PC-3 (cell line): ENCODE measurements around the gene CSH2. TPM values are rescaled to one million over a fixed set of nuclear protein-coding genes. Genes with fewer than 3 reads are reported as not detected.
A peak's percentile ranks its signal among the peaks of the same experiment; 100 is the strongest.
"Not testable (repeated sequence)": the region's sequence is repeated elsewhere in the genome, so short reads cannot be mapped to it uniquely, and the experiment has no call there.

Source experiments
- ATAC-seq: fragments of 200-7000 bp; cut with Tn5 transposase; 2 replicates; pipeline ENCODE4 v1.9.1; 2020; ENCODE audit warnings: mild to moderate bottlenecking, moderate library complexity
- BruUV-seq: library from RNA; stranded (reverse); fragments of 400-500 nt; replicated peaks from 2 replicates; lab custom pipeline; 2021; lab: Mats Ljungman, UMichigan
- CTCF ChIA-PET: fragments of 300-600 bp; sonication (Branson Sonifier 250); formaldehyde crosslinking; loops from one replicate; lab custom pipeline; 2022; ENCODE audit warnings: antibody characterized with exemption; lab: Charles Lee
- POLR2A ChIA-PET: fragments of 300-600 bp; sonication (Branson Sonifier 250); formaldehyde crosslinking; loops from one replicate; lab custom pipeline; 2022; ENCODE audit warnings: antibody characterized with exemption; ENCODE audit not compliant: unreplicated experiment; lab: Charles Lee
- DNase-seq: peaks from one replicate; pipeline ENCODE4 v3.0.0-alpha.2; 2015
- H2AFZ ChIP-seq: fragments of 300-600 bp; sonication (generic); 2 replicates; pipeline ENCODE4 v1.6.0; 2016; ENCODE audit warnings: antibody characterized with exemption, low read length
- H3F3A ChIP-seq: fragments of 300-600 bp; sonication (generic); one replicate; pipeline ENCODE4 v1.6.0; 2017; ENCODE audit warnings: antibody characterized with exemption, low read length, control low read depth, mild to moderate bottlenecking; ENCODE audit not compliant: unreplicated experiment
- H3K27ac ChIP-seq: fragments of 300-600 bp; sonication (generic); 2 replicates; pipeline ENCODE4 v1.5.1; 2016; ENCODE audit warnings: mild to moderate bottlenecking, low read length
- H3K27me3 ChIP-seq: fragments of 300-600 bp; sonication (generic); 2 replicates; pipeline ENCODE4 v1.6.1; 2016; ENCODE audit warnings: low read length, mixed read lengths
- H3K36me3 ChIP-seq: fragments of 300-600 bp; sonication (generic); 2 replicates; pipeline ENCODE4 v1.6.1; 2016; ENCODE audit warnings: low read depth, mixed run types, low read length, mixed read lengths
- H3K4me1 ChIP-seq: fragments of 300-600 bp; sonication (generic); 2 replicates; pipeline ENCODE4 v1.5.1; 2016; ENCODE audit warnings: low read length; ENCODE audit not compliant: insufficient read depth
- H3K4me2 ChIP-seq: fragments of 300-600 bp; sonication (generic); 2 replicates; pipeline ENCODE4 v1.6.0; 2016; ENCODE audit warnings: low read length
- H3K4me3 ChIP-seq: fragments of 300-600 bp; sonication (generic); 2 replicates; pipeline ENCODE4 v1.5.1; 2016; ENCODE audit warnings: mild to moderate bottlenecking, low read length, mixed read lengths
- H3K79me2 ChIP-seq: fragments of 300-600 bp; sonication (generic); 2 replicates; pipeline ENCODE4 v1.6.1; 2017; ENCODE audit warnings: low read length, mixed read lengths
- H3K9ac ChIP-seq: fragments of 300-600 bp; sonication (generic); 2 replicates; pipeline ENCODE4 v1.6.0; 2016; ENCODE audit warnings: mild to moderate bottlenecking, low read length
- H3K9me2 ChIP-seq: fragments of 300-600 bp; sonication (generic); replicated peaks from 2 replicates; pipeline ENCODE4 v1.6.1; 2016; ENCODE audit warnings: mixed run types, low read length, mixed read lengths
- H3K9me3 ChIP-seq: fragments of 300-600 bp; sonication (generic); 2 replicates; pipeline ENCODE4 v1.6.1; 2016; ENCODE audit warnings: low read length, mixed read lengths
- H4K20me1 ChIP-seq: fragments of 300-600 bp; sonication (generic); 2 replicates; pipeline ENCODE4 v1.6.1; 2016; ENCODE audit warnings: low read length, mixed read lengths
- EZH2 ChIP-seq: fragments of 300-600 bp; sonication (generic); IDR thresholded peaks from one replicate; pipeline ENCODE4 v1.6.1; 2017; ENCODE audit warnings: antibody characterized with exemption, mild to moderate bottlenecking, low read length; ENCODE audit not compliant: unreplicated experiment
- EZH2phosphoT487 ChIP-seq: fragments of 300-600 bp; sonication (generic); IDR thresholded peaks from 2 replicates; pipeline ENCODE4 v1.6.1; 2018; ENCODE audit warnings: mild to moderate bottlenecking, antibody characterized with exemption, low read length, borderline replicate concordance
- intact Hi-C: fragments of 100-400 bp; cut with micrococcal nuclease; formaldehyde crosslinking; loops from 2 replicates; pipeline ENCODE4 v1.9.0; 2023
- total RNA-seq: library from RNA; depleted of rRNA; stranded (reverse); fragments of >200 nt; gene quantifications from 2 replicates; pipeline ENCODE4 v1.2.3, GENCODE V29; 2014
- TF ChIP-seq, protein P1 (sequence below): fragments of 300-600 bp; sonication (generic); conservative IDR thresholded peaks from 2 replicates; pipeline ENCODE4 v1.5.1; 2017; ENCODE audit warnings: antibody characterized with exemption, low read depth, mild to moderate bottlenecking, low read length

The CSH2 gene
- total RNA-seq, 1 experiment from 2014 or later, result not detected

DNA sequence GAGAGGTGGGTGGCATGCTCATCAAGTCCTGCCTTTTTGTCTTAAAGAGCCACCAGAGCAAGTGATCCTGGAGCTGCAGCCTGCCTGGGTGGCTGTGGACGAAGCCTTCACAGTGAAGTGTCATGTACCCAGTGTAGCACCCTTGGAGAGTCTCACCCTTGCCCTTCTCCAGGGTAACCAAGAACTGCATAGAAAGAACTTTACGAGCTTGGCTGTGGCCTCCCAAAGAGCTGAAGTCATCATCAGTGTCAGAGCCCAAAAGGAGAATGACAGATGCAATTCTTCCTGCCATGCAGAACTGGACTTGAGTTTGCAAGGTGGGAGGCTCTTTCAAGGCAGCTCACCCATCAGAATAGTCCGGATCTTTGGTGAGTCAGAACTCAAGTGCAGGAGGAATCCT is 14.2 kb downstream of the CSH2 start:
- intact Hi-C loops, result no loop called here
- H3K4me3 ChIP-seq, result no peak overlapping the region
- DNase-seq, result peak; percentile 18
- H3K4me1 ChIP-seq, result no peaks in the 10 kb centered on the region
- no peak overlapping the region for H3K4me2 ChIP-seq
- H3F3A ChIP-seq, result no peaks in the 10 kb centered on the region
- ChIA-PET POLR2A (no interaction called here), CTCF (interaction anchor here (0.8 kb wide), 1 partner anchor 10 kb away, joined by 7 read pairs; no protein-coding TSS in a partner anchor)
- H3K9me2 ChIP-seq, result no peaks in the 10 kb centered on the region
- TF ChIP-seq, protein P1, sequence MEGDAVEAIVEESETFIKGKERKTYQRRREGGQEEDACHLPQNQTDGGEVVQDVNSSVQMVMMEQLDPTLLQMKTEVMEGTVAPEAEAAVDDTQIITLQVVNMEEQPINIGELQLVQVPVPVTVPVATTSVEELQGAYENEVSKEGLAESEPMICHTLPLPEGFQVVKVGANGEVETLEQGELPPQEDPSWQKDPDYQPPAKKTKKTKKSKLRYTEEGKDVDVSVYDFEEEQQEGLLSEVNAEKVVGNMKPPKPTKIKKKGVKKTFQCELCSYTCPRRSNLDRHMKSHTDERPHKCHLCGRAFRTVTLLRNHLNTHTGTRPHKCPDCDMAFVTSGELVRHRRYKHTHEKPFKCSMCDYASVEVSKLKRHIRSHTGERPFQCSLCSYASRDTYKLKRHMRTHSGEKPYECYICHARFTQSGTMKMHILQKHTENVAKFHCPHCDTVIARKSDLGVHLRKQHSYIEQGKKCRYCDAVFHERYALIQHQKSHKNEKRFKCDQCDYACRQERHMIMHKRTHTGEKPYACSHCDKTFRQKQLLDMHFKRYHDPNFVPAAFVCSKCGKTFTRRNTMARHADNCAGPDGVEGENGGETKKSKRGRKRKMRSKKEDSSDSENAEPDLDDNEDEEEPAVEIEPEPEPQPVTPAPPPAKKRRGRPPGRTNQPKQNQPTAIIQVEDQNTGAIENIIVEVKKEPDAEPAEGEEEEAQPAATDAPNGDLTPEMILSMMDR, result no peak
- TF ChIP-seq EZH2, result no peak
- no peak for TF ChIP-seq EZH2phosphoT487
- H4K20me1 ChIP-seq, result no peaks in the 10 kb centered on the region
- peaks cover 8% of the 10 kb centered on the region; the same call in 1 of the 2 replicates for H3K27me3 ChIP-seq
- ATAC-seq, result peak; percentile 42; the same call in 1 of the 2 replicates
- BruUV-seq, result no TSS peak
- no peaks in the 10 kb centered on the region for H3K79me2 ChIP-seq
- no peak overlapping the region for H3K27ac ChIP-seq
- H2AFZ ChIP-seq, result no peak overlapping the region
- no peaks in the 10 kb centered on the region for H3K9me3 ChIP-seq
- H3K9ac ChIP-seq, result no peak overlapping the region
- no peaks in the 10 kb centered on the region for H3K36me3 ChIP-seq

DNA sequence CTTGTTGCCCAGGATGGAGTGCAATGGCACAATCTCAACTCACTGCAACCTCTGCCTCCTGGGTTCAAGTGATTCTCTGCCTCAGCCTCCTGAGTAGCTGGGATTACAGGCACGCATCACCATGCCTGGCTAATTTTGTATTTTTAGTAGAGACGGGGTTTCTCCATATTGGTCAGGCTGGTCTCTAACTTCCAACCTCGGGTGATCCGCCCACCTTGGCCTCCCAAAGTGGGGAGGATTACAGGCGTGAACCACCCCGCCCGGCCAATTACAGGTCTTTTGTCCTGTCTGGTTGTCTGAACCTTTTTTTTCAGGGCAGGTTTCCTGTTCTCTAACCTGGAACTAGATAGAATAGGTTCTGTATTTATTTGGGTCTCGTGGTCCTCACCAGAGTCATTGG is 17.1 kb downstream of the CSH2 start:
- CTCF ChIA-PET, result interaction anchor here (0.7 kb wide), 1 partner anchor 8 kb away, joined by 4 read pairs; no protein-coding TSS in a partner anchor
- POLR2A ChIA-PET, result not testable (repeated sequence)

DNA sequence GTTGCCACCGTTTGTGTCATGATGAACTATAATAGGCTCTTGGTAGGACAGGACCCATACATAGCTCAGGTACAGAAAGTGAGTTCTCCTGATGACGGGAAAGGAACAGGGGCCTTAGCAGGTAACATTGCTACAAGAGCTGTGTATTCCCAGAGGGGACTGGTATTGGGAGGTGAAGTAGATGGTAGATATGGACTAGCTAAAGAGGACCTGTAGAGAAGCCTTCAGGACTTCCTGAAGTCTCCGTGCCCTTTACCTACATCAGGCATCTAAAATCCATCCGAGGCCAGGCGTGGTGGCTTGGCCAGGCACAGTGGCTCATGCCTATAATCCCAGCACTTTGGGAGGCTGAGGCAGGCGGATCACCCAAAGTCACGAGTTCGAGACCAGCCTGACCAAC is 18.3 kb downstream of the CSH2 start:
- Histone ChIP-seq H3K9me3 (no peaks in the 10 kb centered on the region), H3K27me3 (peaks cover 6% of the 10 kb centered on the region; the same call in 1 of the 2 replicates), H3K9me2 (no peaks in the 10 kb centered on the region), H3K9ac (no peak overlapping the region), H3F3A (no peaks in the 10 kb centered on the region), H2AFZ (no peak overlapping the region), H3K79me2 (no peaks in the 10 kb centered on the region), H3K27ac (no peak overlapping the region), H3K36me3 (no peaks in the 10 kb centered on the region), H4K20me1 (no peaks in the 10 kb centered on the region), H3K4me1 (no peaks in the 10 kb centered on the region), H3K4me2 (no peak overlapping the region), H3K4me3 (no peak overlapping the region)
- BruUV-seq, result no TSS peak
- no peak for DNase-seq
- TF ChIP-seq EZH2 (no peak), EZH2phosphoT487 (no peak)
- TF ChIP-seq, protein P1, result no peak
- ChIA-PET CTCF (no interaction called here), POLR2A (no interaction called here)
- ATAC-seq, result no peak
- intact Hi-C loops, result no loop called here

More for the DNA sequence above, 17.1 kb downstream of the CSH2 start:
- H3K4me2 ChIP-seq, H3K27ac ChIP-seq, H3F3A ChIP-seq, BruUV-seq, H4K20me1 ChIP-seq, H2AFZ ChIP-seq, H3K4me3 ChIP-seq, H3K4me1 ChIP-seq, H3K9ac ChIP-seq, H3K36me3 ChIP-seq, H3K27me3 ChIP-seq, intact Hi-C loops, ATAC-seq, H3K9me2 ChIP-seq, H3K79me2 ChIP-seq, DNase-seq, H3K9me3 ChIP-seq: not testable (repeated sequence)
